GM18498 (cell line): ENCODE measurements around the gene SEMA7A.
"Not testable (repeated sequence)": the region's sequence is repeated elsewhere in the genome, so short reads cannot be mapped to it uniquely, and the experiment has no call there.

ENCODE experiments used
- ATAC-seq: cut with Tn5 transposase; IDR thresholded peaks from one replicate; pipeline ENCODE4 v1.9.1; 2021; ENCODE audit warnings: mild to moderate bottlenecking, moderate library complexity; ENCODE audit not compliant: unreplicated experiment

SEMA7A gene

DNA sequence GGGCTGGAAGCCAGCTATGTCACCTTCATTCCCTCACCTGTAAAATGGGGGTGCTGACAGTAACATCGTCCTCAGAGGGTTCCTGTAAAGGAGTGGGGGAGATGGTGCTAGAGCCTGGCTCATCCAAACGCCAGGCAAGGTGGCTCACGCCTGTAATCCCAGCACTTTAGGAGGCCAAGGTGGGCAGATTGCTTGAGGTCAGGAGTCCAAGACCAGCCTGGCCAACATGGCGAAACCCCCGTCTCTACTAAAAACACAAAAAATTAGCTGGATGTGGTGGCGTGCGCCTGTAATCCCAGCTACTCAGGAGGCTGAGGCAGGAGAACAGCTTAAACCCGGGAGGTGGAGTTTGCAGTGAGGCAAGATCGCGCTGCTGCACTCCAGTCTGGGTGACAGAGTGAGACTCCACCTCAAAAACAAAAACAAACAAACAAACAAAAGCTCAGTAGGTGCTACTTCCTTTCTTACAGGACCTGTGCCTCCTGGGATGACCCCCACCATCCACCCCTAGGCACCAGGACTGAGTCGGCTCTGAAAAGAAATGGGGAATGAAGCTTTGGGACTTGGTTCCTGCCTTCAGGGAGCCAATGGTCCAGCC lies 43.6 kb downstream of the SEMA7A start:
- ATAC-seq, result not testable (repeated sequence)

DNA sequence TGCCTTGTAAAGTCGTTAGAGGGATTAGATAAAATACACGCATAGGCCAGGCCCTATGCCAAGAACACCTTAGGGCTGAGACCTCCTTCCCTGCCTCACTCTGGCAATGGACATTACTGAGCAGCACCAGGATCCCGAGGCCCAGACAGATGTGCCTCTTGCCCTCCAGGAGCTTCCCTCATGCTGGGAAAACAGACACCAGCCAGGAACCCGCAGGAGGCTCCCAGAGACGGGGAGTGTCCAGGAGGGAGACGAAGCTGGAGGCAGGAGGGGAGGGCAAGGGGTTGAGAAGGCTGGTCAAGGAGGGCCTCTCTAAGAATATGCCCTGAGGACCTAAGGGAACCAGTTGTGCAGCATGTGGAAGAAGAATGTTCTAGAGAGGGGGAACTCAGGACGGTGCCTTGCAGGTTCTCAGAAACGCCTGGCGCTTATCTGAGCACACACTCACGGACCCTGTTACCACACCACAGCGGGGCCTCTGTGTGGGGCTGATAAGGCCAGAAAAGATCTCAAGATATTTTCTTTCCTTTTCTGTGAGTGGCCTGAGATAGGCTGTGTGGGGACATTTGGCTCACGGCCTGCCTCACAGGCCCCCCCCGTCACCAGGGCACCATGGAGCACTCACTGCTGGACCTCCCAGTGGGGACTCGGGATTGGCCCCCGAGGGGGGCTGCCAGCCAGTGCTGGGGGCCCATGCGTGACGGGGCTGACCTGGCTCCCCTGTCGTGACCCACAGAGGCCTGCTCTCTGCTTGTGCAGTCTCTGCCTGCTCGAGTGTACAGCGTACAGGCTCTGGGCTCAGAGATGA lies 44.3 kb downstream of the SEMA7A start:
- ATAC-seq, result no peak

DNA sequence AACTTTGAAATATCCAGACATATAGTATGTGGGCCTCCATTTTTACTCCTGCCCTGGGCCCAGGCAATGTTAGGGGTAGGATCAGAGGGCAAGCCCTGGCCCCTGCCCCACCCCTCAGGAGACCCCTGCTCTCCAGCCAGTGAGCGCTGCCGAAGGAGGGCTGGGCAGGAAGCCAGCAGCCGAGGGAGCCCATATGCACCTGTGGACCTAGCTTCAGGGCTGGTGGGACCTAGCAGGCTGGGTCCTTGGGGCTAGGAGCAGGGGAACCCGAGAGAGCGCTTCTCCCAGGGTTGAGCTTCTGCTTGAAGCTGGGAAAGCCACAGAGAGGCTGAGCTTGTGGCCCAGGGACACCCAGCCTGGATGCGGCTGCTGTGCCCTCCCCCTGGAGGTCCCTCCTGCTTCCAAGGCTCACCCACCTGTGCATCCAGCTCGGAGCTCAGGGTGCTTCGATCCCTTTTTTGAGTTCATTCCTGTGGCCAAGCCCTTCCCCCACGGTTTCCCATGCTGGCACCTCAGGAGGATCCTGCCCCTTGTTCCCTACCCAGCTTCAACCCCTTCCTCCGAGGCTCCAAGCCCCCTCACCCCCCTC lies 45.3 kb downstream of the SEMA7A start:
- no peak for ATAC-seq

DNA sequence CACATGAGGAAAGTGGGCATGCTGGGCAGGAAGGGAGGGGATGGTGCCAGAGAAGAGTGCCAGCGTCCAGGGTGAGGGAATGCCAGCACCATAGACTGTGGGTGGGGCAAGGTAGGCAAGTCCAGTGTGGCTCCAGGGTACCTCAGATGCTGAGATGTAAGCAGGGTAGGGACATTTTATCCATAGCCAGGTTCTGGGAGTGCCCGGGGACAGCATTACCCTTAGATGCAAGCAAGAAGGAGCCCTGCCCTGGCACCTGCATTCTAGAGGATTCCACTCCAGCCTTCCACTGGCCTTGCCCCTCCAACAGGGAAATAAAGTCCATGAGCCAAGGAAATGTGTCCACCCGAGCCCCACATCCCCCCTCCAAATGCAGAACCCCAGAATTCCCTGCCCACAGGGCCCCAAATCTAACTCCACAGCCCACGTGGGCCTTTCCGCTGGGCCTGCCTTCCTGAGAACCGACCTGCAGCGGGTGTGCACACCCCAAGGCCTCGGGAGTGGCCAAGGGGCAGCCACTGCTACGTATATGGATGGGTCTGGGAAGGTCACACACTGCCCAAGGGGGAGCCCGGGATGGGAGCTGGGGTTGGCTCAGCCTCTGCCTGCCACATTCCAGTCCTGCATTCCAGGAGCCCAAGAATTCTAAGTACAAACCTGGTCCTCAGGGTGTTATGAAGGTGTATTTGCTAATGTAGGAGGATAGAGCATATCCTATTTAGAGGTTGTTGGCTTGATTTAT lies 46.0 kb downstream of the SEMA7A start:
- no peak for ATAC-seq

DNA sequence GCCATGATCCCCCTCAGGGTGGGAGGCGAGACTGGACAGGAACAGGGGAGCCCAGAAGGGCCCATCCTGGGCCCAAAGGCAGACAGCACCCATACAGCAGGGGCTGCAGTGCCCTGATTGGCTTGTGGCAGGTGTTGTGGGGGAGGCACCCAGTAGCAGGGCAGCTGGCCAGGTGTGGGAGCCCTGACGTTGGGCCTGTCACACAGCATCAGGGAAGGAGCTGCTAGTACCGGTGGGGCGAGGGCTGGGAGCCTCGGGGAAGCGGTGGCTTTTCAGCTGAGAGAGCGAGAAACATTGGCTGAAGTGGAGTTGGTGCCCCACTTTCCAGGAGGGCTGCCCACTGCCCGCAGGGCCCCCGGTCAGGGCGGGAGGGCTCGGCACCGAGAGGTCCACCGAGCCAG lies 46.6 kb downstream of the SEMA7A start:
- ATAC-seq, result no peak

DNA sequence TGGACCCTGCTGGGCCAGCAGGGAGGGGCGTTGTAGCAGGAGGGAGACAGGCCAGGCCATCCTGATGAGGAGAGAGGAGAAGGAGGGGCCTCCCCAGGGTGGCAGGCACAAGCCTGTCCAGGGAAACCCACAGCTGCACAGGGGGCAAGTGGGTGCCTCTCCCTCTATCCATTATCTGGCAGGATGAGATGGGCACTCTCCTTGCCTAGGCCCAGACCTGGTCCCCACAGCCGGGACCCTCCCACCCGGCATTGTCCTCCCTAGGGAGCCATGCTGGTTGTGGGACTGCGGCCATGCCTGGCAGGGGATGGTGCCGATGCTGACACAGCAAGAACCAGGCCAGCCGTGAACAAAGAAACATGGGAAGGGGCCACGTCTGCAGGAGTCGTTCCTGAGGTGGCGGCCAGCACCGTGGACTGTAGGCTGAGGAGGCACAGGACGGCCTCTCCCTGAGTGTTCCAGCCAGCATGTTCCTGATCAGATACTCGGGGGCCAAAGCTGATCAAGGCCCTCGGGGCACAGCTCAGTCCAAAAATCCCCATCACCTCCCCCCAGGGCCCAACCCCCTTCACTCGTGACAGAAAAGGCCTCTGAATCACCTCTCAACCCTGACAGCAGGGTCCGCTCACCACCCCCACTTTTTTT lies 47.1 kb downstream of the SEMA7A start:
- ATAC-seq, result no peak

DNA sequence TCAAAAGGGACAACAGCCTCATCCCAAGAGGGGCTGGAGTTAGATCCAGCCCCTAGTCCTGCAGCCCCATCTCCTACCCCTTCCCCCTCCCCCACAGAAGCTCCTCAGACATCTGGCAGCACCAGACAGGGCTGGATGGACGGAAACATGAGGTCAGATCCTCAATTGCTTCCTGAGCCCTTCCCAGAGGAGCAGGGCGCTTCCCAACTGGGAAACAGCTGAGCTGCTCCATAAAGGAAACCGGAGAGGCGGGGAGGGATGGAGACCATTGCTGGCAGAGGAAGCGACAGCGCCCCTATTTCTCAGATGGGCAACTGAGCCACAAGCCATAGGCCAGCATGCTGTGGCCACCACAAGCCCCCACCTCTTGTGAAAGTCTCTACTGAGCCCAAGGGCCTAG lies 48.0 kb downstream of the SEMA7A start:
- no peak for ATAC-seq

DNA sequence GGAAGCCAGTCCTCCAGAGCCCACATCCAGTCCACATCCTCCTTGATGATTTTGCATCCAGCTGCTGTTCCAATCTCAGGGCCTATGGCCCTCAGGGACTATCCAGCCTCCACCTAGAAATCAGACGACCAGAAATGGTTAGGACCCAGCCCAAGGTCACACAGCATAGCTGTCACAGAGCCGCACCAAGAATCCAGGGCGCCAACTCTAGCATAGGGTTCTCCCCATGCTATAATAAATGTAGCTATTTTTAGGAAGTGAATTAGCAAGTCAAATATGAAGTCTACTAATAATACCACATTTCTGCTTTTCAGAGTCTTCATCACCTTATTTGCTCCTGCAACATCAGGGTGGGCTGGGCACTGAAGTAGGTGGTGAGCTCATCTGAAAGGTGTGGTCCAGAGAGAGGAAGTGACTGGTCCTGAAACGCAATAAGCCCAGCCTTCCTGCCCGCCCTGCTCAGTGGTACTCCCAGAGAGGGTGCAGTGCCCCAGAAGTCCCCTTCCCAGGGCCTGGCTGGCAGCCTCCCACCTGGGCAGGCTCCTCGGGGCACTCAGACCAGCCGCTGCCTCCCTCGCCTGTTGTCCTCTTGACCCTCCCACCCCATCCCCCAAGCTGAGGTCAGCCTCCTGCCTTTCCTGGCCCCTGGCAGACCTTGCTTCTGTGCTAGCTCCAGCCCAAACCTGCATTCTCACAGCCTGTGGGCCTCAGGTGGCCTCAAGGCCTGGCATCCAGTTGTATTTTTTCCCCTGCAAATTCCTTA lies 48.7 kb downstream of the SEMA7A start:
- peak; percentile 69 for ATAC-seq

DNA sequence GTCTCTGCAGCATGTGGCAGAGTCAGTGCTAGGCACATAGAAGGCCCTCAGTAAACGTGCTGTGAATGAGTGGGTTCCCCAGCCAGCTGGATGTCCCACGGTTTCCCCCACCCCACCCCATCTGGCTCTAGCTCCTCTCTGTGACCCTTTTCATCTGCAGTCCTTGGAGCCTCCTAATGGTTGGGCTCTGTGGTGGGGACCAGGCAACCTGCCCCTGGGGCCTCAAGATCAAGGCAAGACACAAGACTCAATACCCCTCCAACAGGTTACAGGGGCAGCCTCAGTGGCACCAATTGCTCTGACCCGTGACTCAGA lies 49.2 kb downstream of the SEMA7A start:
- ATAC-seq, result no peak

DNA sequence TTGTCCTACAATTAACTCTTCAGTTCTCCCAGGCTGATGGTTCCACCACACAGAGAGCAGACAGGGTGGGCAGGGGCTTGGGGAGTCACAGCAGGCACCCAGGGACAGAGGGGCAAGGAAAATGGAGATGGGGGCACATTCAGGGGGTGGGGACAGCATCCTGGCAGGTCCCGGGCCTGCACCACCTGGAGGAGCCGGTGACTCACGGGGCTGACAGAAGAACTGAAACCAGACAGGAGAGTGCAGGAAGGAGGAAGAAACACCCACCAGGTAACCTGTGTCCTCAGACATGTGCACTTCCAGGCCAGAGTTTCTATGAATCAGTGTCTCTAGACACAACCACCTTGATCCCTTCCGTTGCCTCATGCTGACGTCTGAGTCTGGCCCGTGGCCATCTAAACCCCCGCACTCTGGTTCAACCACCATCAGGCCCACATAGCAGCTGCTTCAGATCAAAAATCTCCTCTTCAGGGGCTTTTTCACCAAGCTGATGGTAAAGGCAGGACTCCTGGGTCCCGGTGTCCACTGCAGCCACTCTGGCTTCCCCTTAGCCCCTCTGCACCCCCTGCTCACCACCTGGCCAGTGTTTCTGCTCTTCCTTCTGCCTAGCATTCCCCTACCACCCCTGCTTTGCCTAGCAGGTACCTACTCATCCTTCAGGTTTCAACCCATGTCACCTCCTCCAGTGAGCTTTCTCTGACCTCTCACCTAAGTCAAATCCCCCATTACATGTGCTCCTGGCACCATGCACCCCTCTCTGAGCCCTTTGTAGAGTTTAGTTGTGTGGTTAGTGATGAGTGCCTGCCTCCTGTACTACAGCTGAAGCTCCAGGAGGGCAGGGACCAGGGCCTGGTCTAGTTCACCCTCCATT lies 49.8 kb downstream of the SEMA7A start:
- peak; percentile 52 for ATAC-seq

DNA sequence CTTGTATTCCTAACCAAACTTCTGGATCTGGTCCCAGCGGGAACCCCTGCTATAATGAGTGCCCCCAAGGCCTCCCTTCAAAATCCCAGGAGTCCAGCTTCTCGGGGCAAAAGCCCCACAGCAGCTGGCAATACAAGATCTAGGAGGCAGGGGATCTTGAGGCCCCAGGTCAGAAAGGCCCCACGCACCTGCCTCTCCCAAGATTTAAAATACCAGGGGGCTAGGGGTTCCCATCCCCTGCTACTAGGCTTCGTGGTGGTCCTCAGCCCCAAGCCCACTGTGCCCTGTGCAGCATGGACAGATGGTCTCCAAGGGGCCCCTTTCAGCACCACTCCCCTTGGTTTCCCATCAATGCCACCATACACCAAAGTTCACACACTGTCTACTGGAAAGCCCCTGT lies 50.5 kb downstream of the SEMA7A start:
- ATAC-seq, result peak; percentile 3

DNA sequence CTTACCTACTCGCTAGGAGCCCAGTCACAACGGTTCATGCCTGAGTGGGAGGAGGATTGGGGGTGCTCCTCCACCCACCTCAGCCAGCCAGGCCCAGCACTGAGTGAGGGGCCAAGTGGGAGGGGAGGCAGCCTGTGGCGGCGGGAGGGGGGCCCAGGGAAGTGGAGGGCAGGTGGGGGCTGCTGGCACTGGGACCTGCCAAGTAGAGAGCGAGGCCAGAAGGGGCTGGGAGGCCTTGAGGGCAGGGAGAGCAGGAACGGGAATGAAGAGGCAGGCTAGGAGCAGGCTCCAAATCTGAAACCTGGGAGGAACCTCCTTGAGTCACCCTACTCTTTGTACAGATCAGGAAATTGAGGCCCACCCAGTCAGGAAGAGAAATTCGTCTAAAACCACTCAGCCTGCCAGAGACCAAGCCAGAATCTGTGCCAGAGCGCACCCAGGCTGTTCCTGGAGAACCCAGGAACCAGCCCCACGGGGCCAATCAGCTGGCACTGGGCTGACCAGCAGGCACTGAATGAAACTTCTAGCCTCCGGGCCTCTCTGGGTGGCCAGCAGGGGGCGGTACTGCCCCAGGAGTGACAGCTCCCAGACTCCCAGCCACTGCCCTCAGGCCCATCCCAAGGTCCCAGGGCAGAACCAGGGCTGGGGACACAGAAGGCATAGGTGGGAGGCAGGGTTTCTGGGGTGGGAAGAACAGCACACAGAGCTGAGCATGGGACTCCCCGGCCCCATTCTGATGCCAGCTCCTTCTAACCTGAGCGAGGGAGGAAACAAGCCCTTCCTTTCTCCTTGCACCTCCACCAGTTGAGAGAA lies 51.5 kb downstream of the SEMA7A start:
- ATAC-seq, result no peak

DNA sequence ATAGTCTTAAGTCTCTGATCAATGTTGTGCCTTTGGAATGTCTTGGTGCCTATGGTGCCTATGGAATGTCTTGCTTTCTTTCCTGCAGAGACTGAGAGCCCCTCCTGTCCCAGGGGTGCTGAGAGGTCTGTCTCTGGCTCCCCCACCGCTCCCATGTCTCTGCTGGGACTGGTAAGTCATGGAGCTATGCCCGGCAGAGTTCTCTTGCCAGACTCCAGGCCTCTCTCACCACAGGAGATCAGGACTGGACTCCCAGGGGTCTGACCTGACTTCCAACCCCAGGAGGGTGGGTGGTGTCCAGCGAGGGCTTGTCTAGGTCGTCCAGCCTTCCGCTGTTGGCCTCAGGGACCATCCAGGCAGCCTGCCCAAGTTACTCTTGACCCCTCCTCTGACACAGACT lies 52.3 kb downstream of the SEMA7A start:
- ATAC-seq, result no peak

DNA sequence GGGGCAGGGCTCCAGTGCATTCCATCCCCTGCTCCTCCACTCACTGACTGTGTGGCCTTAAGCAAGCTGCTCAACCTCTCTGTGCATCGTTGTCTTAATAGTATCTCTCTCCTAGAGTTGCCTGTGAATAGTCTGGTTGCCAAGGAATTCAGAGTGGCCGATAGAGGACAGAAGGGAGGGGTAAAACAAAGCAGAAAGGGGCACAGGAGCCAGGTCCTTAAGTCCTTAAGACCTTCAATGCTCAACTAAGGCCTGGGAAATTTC lies 52.6 kb downstream of the SEMA7A start:
- no peak for ATAC-seq

DNA sequence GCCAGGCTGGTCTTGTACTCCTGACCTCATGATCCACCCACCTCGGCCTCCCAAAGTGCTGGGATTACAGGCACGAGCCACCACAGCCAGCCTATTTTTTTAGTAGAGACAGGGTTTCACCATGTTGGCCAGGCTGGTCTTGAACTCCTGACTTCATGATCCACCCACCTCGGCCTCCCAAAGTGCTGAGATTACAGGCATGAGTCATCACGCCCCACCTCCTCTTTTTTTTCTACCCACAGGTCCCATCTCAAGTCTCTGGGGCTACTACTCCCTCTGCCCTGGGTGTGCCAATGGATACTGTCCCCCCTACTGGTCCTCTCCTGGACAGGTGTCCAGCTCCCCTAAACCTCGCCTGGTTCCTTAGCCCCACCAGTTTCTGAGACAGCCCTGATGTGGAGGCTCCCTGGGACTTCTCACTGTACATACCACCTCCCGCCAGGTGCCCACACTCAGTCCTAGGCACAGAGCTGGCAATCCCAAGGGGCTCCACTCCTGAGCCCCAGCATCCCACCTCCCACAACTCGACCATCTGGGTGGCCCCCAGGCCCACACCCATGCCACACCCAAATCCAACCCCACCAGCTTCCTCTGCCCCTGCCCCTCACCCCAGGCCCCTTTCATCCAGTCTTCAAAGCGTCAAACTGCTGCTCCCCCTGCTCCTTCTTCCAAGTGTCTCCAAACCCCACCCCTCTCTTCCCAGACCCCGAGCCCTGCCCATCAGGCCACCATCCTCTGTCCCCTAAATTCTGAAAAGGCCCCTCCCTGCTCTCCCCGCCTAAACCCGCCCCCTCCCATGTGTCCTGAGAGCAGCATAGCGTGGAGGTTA lies 53.2 kb downstream of the SEMA7A start:
- ATAC-seq, result no peak

DNA sequence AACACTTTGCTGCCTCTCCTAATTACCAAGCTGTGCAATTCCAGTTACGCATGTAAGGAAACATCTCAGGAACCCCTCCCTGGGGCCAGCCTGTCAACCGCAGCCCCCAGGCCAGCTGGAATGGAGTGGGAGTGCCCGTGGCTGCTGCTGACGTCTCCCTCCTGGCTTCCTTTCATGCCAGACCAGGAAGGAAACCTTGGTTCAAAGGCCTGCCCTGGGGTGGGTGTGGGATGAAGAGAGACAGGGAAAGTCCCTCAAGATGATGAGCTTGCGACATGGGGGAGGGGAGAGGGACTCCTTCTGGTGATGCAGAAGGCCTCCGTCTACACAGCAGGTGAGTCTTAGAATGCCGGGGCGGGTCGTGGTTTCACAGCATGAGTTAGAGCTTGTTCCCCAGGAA lies 54.9 kb downstream of the SEMA7A start:
- ATAC-seq, result no peak

DNA sequence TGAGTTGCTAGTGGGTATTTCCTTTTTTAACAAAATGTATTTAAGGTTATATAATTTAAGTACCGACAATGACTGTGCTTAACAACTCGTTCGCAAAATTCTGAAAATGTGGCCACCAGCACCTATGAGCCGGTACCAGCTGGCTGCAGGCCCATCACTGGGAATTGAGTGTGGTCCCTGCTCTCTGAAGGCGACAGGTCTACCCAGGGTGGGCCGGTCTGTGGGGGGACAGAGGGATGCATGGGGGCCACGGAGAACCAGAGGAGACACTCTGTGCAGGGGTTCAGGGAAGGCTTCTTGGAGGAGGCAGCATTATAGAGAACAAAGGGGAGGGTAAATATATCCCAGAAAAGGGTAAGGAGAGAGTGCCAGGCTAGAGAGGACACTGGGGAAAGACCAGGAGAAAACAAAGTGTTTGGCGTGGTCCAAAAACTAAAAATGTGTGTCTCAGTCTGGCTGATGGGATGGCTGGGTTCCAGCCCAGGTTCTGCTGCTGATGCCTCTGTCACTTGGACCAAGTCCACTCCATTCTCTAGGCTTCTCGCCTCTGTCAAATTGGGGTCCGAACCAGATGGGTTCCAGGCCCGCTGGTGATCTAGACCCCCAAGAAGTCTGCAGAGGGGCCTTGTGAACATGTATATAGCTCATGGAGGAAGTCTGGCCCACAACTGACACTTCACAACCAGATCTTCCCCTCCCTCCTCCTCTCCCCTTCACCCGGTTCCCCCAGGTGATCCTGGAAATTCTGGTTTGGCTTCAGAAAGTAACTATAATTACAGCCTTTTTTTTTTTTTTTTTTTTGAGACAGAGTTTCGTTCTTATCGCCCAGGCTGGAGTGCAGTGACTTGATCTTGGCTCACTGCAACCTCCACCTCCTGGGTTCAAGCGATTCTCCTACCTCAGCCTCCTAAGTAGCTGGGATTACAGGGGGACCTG lies 55.7 kb downstream of the SEMA7A start:
- no peak for ATAC-seq
